Kidney (tissue), 14 donors: ENCODE data around the gene TSPAN4. TPM values are rescaled to one million over a fixed set of nuclear protein-coding genes. Genes with fewer than 3 reads are reported as not detected.

Experiments used
- DNase-seq, 5 donors: peaks; one replicate each; pipeline ENCODE4 v3.0.0-alpha.2; 2013 to 2020
- FAIRE-seq: peaks from 2 replicates; lab custom pipeline; 2012; peaks lifted over from hg19 to GRCh38; lab: Jason Lieb, UNC
- H3K27ac ChIP-seq, 2 donors: one replicate each; pipeline ENCODE4 v1.7.0; 2013; ENCODE audit warnings: low read depth in 2 of 2, low read length in 2 of 2, inconsistent platforms in 1 of 2
- H3K27me3 ChIP-seq: one replicate; pipeline ENCODE4 v1.7.1; 2013; ENCODE audit warnings: low read length, inconsistent platforms; ENCODE audit not compliant: control insufficient read depth, insufficient read depth
- H3K36me3 ChIP-seq, 3 donors: one replicate each; pipeline versions ENCODE4 v1.7.0 to v1.7.1; 2013; ENCODE audit warnings: low read length in 3 of 3, control low read depth in 1 of 3, inconsistent platforms in 1 of 3; ENCODE audit not compliant: insufficient read depth in 3 of 3, control insufficient read depth in 2 of 3
- H3K4me1 ChIP-seq, 3 donors: one replicate each; pipeline versions ENCODE4 v1.7.0 to v1.7.1; 2013; ENCODE audit warnings: low read length in 3 of 3, inconsistent platforms in 1 of 3, low read depth in 1 of 3; ENCODE audit not compliant: control insufficient read depth in 2 of 3, insufficient read depth in 2 of 3
- H3K4me3 ChIP-seq, 3 donors: one replicate each; pipeline versions ENCODE4 v1.7.0 to v1.8.1; 2013; ENCODE audit warnings: low read length in 3 of 3, control low read depth in 1 of 3, inconsistent platforms in 1 of 3
- H3K9ac ChIP-seq, 3 donors: one replicate each; pipeline versions ENCODE4 v1.7.0 to v1.7.1; 2013; ENCODE audit warnings: low read length in 3 of 3, control low read depth in 1 of 3, inconsistent platforms in 1 of 3
- H3K9me3 ChIP-seq, 3 donors: one replicate each; pipeline versions ENCODE4 v1.7.0 to v1.7.1; 2013; ENCODE audit warnings: low read length in 3 of 3, control low read depth in 1 of 3, inconsistent platforms in 1 of 3; ENCODE audit not compliant: control insufficient read depth in 2 of 3, insufficient read depth in 1 of 3
- intact Hi-C: fragments of 100-400 bp; cut with DNase I; formaldehyde crosslinking; loops from one replicate; pipeline ENCODE4 v1.11.1; 2022
- polyA plus RNA-seq: library from polyadenylated mRNA; stranded (reverse); fragments of 350-450 nt; fragmentation: Illumina TruSeq; extraction: RNeasy Lipid Tissue Mini Kit (QIAGEN cat#74804); gene quantifications from one replicate; pipeline ENCODE4 v1.2.3, GENCODE V29; 2014; ENCODE audit warnings: low read depth, low replicate concordance; ENCODE audit not compliant: insufficient read depth
- total RNA-seq: library from RNA; stranded (reverse); fragmentation: NEBNext Ultra II Directional; extraction: Animal tissue kit (Norgen Biotek cat#: 25700); gene quantifications from one replicate; pipeline ENCODE4 v1.2.1, GENCODE V29; 2021
- TF ChIP-seq, protein P1 (sequence below): IDR thresholded peaks from 3 replicates; pipeline ENCODE4 v1.5.1; 2012; ENCODE audit warnings: mild to moderate bottlenecking, moderate library complexity, borderline replicate concordance; ENCODE audit not compliant: insufficient read depth; ENCODE audit errors: extremely low read depth
- donor health status: control.
- donor health status: control.
- donor health status: control.
- donor health status: control.
- donor health status: control.
- donor health status: DM: yes; HTN: yes; CAD: no.
- donor health status: Normal renal cell carcinoma (clear cell type).

TSPAN4 gene
- total and polyA plus RNA-seq, 2 donors from 2014 or later: 81.2 to 104 TPM

DNA sequence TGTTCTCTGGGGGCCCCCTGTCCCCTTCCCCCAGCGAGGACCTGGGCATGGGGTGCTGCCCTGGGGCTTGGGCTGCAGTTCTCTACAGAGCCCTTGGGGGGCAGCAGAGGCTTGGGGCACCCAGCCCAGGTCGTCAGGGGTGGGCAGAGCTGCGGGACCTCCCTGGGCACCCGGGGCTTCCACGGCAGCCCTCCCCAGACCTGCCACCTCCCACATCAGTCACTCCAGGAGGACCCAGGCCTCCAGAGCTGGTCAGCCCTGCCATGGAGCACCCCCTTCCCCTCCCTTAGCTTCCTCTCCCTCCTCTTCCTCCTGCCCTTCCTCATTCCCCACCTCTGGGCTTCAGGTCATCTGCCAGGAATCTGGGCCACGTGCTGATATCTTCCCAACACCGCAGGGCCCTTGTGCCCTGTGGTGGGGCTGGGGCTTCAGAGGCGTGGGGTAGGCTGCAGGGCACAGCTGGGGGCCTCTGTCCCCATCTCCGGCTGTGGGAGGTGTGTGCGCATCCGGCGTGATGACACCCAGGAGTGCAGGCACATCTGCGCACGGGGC lies 5.8 kb downstream of the TSPAN4 start:
- no peaks in the 10 kb centered on the region for H3K36me3 ChIP-seq
- H3K27me3 ChIP-seq: no peaks in the 10 kb centered on the region
- TF ChIP-seq, protein P1, sequence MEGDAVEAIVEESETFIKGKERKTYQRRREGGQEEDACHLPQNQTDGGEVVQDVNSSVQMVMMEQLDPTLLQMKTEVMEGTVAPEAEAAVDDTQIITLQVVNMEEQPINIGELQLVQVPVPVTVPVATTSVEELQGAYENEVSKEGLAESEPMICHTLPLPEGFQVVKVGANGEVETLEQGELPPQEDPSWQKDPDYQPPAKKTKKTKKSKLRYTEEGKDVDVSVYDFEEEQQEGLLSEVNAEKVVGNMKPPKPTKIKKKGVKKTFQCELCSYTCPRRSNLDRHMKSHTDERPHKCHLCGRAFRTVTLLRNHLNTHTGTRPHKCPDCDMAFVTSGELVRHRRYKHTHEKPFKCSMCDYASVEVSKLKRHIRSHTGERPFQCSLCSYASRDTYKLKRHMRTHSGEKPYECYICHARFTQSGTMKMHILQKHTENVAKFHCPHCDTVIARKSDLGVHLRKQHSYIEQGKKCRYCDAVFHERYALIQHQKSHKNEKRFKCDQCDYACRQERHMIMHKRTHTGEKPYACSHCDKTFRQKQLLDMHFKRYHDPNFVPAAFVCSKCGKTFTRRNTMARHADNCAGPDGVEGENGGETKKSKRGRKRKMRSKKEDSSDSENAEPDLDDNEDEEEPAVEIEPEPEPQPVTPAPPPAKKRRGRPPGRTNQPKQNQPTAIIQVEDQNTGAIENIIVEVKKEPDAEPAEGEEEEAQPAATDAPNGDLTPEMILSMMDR: peak; percentile 61
- H3K27ac ChIP-seq: no peak overlapping the region
- FAIRE-seq (no peak), DNase-seq (peak in 2 of 5 donors; percentile 47 to 80)
- H3K4me3 ChIP-seq: no peak overlapping the region
- H3K4me1 ChIP-seq: peaks cover 0 to 26% (median 10%) of the 10 kb centered on the region in 3 donors
- H3K9ac ChIP-seq: no peak overlapping the region
- no peaks in the 10 kb centered on the region for H3K9me3 ChIP-seq
- intact Hi-C loops: no loop called here

DNA sequence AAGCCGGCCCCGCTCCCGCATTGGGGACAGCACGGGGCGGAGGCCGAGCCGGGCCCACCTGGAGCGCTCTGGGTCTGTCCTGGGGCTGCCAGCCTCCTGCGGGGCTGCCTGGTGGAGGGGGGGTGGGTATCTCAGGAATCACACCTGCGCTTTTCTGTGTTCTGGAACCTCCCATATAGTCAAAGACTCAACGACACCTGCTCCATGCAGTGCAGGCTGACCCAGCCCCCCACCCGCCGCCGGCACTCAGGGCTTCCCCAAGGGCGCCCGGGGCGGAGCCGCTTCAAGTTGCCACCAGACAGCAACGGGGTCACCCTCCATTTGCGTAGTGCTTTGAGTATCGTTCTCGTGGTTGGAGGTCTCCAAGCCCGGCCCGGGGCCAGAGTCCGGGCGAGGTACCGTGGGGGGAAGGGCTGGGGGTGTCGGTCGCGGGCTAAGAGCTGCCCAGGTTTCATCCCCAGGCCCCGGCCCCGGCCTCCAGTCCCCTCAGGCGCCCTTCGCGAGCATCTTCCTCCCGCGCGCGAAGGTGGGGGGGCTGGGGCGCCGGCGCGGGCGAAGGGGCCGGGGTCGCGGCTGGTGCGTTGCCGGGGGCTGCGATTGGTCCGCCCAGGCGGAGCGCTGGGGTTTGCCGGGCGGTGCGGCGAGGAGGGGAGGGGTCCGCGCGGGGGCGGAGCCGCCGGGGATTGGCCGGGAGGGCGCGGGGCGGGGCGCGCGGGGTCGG lies 6.6 kb downstream of the TSPAN4 start:
- no peaks in the 10 kb centered on the region for H3K36me3 ChIP-seq
- no peak overlapping the region for H3K27ac ChIP-seq
- H3K4me1 ChIP-seq: peaks cover 0 to 22% (median 10%) of the 10 kb centered on the region in 3 donors
- no peaks in the 10 kb centered on the region for H3K9me3 ChIP-seq
- DNase-seq (peak in 3 of 5 donors; percentile 74 to 84 (median 78)), FAIRE-seq (no peak)
- H3K4me3 ChIP-seq: peak overlapping the region in 1 of 3 donors; percentile 4
- intact Hi-C loops: no loop called here
- no peak overlapping the region for H3K9ac ChIP-seq
- no peaks in the 10 kb centered on the region for H3K27me3 ChIP-seq
- TF ChIP-seq, protein P1: no peak

DNA sequence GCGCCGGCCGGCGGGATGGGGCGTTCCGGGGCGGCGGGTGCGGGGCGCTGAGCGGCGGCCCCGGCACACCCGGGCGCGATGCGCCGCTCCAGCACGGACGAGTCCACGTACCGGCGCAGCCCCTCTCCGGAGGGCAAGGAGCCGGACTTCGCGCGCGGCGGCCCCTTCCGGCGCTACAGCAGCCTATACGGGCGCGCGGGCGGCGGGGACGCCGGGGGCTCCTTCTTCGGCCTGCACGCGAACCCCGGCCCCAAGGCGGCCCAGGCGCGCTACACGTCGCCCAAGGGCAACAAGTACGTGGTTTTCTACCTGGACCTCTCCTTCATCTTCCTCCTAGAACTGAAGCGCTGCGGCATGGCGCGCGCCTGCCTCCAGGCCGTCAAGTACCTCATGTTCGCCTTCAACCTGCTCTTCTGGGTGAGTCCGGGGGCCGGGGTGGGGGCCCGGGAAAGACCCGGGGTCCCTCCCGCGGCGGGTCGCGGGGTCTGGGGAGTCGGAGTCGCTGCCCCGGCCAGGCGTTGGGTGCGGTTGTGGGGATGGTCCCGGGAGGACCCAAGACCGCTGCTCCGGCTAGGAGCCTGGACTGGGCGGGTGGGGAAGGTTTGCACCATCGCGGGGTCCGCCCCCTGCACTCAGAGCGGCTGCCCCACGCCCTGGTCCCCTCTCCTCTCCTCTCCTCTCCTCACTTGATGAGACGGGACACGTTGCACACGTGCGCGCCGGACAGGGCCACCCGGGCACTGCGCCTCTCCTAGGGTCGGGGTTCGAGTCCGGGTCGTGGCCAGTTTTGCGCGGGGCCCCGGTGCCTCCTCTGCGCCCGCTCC lies 7.5 kb downstream of the TSPAN4 start:
- Histone ChIP-seq H3K9me3 (no peaks in the 10 kb centered on the region), H3K4me3 (peak overlapping the region in 1 of 3 donors; percentile 6), H3K4me1 (peaks cover 0 to 17% (median 6%) of the 10 kb centered on the region in 3 donors), H3K27ac (no peak overlapping the region), H3K36me3 (no peaks in the 10 kb centered on the region), H3K27me3 (no peaks in the 10 kb centered on the region), H3K9ac (no peak overlapping the region)
- intact Hi-C loops: loop anchor here (10.0 kb wide), 1 partner anchor 195 kb away; no protein-coding TSS in a partner anchor
- FAIRE-seq (no peak), DNase-seq (peak in 2 of 5 donors; percentile 38 to 41)
- TF ChIP-seq, protein P1: no peak
